Measurements from ENCODE around the gene BRSK2.
A peak's percentile ranks its signal among the peaks of the same experiment; 100 is the strongest.

Gene BRSK2

GRCh38 chr11:1377231-1377780, 12.4 kb upstream of the BRSK2 start:
- DNase-seq, result no peak

- DNase-seq, result no peak
Measured at GRCh38 chr11:1381793-1382425, 7.8 kb upstream of the BRSK2 start.

- no peak for DNase-seq
Measured at GRCh38 chr11:1382429-1382828, 7.3 kb upstream of the BRSK2 start.

GRCh38 chr11:1382831-1383607, 6.7 kb upstream of the BRSK2 start:
- DNase-seq, result peak; percentile 71

GRCh38 chr11:1384199-1384970, 5.3 kb upstream of the BRSK2 start:
- no peak for DNase-seq

GRCh38 chr11:1387521-1387920, 2.2 kb upstream of the BRSK2 start:
- no peak for DNase-seq

GRCh38 chr11:1387961-1388762, 1.6 kb upstream of the BRSK2 start:
- no peak for DNase-seq

- DNase-seq, result no peak
Measured at GRCh38 chr11:1388763-1389102, 1.0 kb upstream of the BRSK2 start.

- DNase-seq, result peak; percentile 96
Measured at GRCh38 chr11:1389103-1389931, 417 bp upstream of the BRSK2 start.

GRCh38 chr11:1390569-1391164, 933 bp downstream of the BRSK2 start:
- no peak for DNase-seq

GRCh38 chr11:1391165-1392075, 1.7 kb downstream of the BRSK2 start:
- no peak for DNase-seq

- DNase-seq, result no peak
Measured at GRCh38 chr11:1392111-1392510, 2.4 kb downstream of the BRSK2 start.

- no peak for DNase-seq
Measured at GRCh38 chr11:1392561-1392960, 2.8 kb downstream of the BRSK2 start.

GRCh38 chr11:1393038-1393710, 3.4 kb downstream of the BRSK2 start:
- no peak for DNase-seq

- DNase-seq, result no peak
Measured at GRCh38 chr11:1394936-1395772, 5.4 kb downstream of the BRSK2 start.

- no peak for DNase-seq
Measured at GRCh38 chr11:1395773-1396374, 6.1 kb downstream of the BRSK2 start.

GRCh38 chr11:1396375-1396841, 6.7 kb downstream of the BRSK2 start:
- DNase-seq, result no peak
